Measurements from ENCODE around the gene THSD7B.
"Not testable (repeated sequence)": the region's sequence is repeated elsewhere in the genome, so short reads cannot be mapped to it uniquely, and the experiment has no call there.

THSD7B gene

DNA sequence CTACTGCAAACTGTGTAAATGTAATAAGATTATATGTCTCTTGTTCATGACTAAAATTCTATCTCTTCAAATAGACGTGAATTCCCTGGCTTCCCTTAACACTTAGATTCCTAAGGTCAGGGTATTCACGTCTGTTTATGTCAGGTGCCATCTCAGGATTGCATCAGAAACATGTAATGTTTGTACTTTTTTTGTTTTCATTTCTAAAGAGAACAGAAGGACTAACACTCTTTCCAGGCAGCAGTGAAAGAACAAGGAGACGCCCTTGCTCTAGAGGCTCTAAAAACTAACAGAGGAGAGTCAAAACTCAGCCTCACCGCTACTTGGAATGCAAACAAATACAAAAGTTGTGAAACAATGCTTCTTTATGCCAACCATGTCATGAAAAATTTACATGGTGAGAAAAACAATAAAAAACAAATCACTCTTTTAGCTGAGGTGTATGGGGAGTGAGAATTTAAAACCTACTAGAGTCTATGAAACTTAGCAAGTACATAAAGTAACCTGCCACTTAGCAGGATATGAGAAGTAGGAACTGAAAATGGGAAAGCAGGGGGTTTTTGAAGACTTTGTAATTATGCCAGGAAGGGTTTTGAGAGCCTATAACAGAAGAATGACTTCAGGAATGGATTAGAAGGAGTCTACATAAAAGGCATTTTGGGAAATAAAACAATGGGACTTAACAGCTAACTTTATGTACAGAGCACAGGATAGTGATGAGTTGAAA is 522.7 kb downstream of the THSD7B start:
- no peak for DNase-seq

DNA sequence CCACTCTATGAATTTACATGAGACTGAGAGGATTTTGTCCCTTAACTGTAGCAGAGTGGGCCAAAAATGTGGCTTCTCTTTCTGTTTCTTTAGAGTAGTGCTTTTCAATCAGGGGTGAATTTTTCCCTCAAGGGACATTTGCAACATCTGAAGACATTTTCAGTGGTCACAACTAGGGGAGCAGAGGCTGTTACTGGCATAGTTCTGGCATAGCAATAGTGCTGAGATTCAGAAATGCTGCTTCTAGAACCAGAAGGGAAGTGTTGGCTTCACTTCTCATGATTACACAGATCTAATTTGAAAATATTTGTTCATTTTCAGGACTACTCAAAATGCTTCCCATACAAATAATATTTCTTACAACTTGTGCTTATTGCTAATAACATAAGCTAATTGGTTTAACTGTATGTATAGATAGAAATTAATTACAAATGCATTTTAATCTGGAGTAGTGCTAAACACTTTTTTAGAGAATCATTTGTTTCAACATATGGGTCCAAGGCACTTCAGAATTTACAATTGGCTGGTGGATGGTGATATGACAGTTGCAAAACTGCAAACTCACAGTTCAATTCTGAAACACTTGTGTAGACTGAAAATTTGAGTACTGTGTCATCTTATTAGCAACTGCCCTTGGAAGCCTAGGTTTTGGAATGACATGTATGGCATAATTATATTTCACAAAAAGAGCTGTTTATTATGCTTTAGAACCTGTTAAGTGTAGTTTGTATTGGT is 526.7 kb downstream of the THSD7B start:
- DNase-seq: no peak

DNA sequence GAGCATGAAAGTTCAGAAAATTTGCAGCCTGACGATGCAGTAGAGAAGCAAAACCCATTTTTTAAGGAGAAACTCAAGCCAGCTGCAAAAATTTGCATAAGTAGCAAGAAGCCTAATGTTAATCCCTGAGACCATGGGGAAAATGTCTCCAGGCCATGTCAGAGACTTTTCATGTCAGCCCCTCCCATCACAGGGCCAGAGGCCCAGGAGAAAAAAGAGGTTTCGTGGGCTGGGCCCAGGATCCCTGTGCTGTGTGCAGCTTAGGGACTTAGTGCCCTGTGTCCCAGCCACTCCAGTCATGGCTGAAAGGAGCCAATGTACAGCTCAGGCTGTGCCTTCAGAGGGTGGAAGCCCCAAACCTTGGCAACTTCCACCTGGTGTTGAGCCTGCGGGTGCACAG is 533.0 kb downstream of the THSD7B start:
- DNase-seq: no peak

DNA sequence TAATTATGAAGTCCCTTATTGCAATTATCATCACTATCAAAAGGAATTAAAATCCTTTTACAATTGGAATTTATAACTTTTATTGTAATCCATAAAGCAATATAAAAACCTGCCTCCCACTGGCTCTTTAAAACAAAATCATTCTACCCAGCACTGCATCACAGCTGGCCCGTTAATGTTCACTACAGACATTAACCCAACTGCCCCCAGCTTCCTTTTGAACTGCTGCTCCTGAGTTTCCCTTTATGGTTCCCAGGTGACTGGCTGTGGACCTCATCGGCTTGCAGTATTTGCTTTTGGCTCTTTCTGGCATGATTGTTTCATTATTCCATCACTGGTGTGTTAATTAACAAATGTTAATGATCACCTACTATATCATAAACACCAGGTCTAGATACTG is 535.6 kb downstream of the THSD7B start:
- no peak for DNase-seq

DNA sequence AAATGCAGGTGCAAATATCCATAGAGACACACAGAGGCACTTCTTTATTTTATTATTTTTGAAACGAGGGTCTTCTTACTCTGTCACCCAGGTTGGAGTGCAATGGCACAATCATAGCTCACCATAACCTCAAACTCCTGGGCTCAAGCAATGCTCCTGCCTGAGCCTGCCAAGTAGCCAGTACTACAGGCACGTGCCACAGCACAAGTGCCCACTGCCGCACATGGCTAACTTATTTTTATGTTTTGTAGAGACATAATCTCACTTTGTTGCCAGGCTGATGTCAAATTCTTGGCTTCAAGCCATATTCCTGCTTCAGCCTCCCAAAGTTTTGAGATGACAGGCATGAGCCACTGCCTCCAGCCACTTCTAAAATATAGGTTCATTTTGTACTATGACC is 537.6 kb downstream of the THSD7B start:
- DNase-seq: no peak

DNA sequence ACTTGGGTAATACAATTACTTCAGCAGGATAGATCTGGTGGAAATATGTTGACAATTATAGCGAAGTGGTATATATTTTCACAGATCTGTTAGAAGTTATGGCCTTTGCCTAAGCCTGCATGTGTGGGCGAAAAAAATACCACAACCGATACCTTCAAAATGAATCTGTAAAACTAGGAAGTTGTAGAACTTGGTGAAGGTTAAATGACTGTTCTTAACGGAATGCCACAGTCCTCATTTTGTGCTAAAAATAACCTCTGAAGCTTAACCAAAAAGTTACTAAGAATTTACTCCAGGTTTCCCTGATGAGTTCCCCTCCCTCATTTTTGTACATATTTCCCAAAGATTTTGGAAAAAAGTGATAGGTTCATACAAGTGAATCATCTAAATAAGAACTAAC is 550.7 kb downstream of the THSD7B start:
- DNase-seq: no peak

DNA sequence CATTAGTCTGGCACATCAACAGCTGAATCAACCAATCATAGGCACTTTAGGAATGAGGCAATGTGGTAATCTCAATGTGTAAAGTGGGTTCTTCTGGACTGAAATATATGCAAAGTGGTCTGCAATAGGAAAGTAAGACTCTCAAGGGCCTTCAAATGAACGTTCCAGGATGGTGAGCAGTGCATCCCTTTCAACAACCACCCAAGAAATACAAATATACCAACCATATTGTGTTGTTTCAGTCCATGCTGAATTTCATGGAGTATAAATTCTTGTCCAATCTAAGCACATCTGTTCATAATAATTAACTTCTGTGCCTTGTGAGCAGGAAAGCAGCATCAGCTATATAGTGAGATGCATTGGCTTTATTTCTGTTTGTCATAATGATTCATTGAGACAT is 556.2 kb downstream of the THSD7B start:
- no peak for DNase-seq

DNA sequence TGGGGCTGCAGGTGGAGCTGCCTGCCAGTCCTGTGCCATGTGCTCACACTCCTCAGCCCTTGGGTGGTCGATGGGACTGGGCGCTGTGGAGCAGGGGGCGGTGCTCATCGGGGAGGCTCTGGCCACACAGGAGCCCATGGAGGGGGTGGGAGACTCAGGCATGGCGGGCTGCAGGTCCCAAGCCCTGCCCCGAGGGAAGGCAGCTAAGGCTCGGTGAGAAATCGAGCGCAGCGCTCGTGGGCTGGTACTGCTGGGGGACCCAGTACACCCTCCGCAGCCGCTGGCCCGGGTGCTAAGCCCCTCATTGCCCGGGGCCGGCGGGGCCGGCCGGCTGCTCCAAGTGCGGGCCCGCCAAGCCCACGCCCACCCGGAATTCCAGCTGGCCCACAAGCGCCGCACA is 566.2 kb downstream of the THSD7B start:
- not testable (repeated sequence) for DNase-seq

DNA sequence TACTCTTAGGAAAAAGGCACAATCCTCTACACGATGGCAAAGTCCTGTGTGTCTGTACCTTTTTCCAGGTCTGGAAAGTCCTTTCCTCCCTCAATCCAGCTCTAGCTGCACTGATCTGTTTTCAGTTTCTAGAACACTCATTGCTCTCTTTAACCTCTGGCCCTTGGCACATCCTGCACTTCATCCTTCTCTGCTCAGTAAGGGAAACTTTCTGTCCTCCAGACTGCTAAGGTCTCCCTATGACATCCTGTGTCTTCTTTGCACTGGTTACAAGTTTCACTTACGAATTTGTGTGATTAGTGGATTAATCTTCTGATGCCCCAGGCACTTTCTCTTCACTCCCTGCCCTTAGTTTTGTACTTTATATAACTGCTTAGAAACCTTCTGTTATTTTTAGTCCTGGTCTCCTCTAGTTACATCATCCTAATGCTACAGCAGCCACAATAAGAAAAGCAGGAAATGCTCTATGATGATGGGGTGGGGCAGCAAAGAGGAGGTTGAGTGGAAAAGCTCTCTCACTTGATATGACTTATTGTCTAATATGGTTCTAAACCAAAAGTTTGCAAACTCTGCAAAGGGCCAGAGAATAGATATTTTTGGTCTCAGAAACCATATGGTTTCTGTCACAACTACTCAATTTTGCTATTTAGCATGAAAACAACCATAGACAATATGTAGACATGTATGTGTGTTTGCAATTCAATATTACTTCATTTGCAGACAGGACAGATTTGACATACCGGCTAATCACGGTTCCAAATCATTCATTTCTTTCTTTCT is 568.2 kb downstream of the THSD7B start:
- no peak for DNase-seq

DNA sequence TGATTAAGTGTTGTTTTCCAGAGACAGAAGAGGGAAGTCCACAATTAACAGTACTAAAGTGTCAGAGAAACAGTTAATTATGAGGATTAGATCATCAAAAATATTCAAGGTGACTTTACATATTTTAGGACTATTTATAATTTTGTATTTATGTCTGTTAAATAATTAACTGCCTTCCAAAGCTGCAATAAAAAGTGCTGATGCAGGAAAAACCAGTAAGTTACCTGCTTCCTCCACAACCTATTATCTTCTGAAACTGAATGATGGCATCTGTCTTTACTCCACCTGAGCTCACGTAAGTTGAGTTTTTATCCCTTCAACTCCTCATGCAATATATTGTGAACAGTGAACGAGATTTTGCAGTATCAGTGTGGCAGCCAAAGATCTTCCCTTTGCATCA is 570.7 kb downstream of the THSD7B start:
- no peak for DNase-seq

DNA sequence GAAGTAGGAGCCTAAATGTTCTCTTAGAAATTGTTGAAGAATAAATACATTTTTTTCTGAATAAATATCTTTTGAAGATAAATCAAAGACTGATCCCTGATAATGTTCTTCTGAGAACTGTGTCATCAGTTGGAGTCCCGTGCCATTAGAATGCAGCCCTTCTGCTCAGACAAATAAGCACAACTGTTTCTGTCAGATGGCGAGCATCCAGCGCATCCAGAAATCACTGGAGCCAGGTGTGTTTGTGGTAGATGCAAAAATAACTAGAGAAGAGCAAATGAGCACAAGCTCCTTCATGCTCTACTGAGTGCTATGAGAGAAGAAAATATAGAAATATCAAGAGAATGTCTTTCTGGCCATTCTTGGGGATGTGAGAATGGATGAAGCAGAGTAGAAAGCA is 573.7 kb downstream of the THSD7B start:
- no peak for DNase-seq

DNA sequence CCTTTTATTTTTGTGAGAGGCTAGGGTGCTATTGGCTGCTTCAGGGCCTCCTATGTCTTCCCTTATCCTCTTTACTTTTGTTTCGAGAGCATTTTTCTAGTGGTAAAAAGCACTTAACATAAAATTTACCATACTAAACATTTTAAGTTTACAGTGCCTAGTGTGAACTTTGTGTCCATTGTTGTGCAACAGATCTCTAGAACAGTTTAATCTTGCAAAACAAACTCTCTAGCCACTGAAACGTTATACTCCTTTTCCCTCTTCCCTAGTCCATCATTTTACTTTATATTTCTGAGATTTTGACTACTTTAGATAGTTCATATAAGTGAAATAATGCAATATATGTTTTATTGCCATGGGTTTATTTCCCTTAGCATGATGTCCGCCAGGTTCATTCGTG is 580.6 kb downstream of the THSD7B start:
- no peak for DNase-seq

DNA sequence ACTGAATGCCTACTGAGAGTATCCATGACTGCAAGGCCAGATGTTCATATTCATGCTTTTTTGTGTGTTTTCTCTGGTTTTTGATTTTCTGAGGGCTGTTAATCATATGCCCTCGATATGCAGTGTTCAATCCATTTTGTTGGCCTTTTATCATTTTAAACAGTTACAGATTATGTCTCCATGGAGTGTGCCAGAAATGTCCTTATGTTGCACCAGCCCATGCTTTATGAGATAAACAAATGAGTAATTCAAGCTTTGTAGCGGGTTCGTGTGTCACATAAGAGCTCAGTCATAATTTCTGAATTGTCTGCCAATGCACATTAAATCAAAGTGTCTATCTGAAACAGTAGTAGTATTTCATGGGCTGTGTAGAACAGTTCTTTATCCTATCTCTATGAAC is 583.0 kb downstream of the THSD7B start:
- no peak for DNase-seq

DNA sequence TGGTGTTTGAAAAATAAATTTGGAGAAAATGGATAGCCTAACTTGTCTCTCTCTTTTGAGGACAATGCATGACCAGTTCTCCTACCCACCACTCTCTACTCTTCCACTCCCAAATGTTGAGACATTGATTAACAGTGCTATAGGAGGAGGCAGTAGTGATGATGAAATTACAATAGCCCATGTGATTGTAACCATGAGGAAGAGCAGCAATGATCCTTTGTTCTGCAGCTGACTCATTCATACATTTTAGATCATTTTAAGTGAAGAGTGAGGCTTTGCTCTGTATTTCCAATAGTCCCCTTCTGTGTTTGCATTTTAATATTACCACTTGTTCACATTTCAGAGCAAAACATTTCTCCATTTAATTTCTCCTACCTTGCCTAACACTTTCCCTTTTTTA is 592.3 kb downstream of the THSD7B start:
- DNase-seq: no peak

DNA sequence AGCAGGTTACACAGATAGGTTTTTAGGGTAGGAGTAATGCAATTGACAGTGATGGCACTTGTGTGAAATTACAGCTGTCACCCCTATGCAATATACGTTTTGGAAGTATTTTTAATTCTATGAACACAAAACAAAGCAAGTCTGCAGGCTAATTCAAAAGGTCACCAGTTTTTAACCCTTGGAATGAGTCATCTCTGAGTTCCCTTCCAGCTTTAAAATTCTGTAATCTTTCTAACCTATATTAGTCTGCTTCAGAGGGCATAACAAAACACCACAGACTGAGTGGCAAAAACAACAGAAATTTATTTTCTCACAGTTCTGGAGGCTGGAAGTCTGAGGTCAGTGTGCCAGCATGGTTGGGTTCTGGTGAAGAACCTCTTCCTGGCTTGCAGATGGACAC is 602.0 kb downstream of the THSD7B start:
- DNase-seq: no peak

DNA sequence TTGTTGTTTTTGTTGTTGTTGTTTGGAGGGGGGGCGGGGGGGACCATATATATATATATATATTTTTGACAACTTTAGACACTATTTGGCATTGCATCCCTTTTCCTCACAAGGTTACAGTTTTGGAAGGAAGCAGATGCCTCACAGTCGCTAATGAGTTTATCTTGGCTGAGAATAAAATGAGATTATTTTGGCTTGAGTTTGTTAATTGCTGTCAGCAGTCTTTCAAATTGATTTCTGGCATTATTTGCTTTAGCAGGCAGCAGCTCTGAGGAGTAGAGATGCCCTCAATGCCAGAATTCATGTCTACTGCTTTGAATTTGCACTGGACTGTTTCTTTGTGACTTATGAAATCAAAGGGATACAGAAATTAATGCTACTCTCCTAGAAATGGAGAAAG is 603.8 kb downstream of the THSD7B start:
- DNase-seq: no peak

DNA sequence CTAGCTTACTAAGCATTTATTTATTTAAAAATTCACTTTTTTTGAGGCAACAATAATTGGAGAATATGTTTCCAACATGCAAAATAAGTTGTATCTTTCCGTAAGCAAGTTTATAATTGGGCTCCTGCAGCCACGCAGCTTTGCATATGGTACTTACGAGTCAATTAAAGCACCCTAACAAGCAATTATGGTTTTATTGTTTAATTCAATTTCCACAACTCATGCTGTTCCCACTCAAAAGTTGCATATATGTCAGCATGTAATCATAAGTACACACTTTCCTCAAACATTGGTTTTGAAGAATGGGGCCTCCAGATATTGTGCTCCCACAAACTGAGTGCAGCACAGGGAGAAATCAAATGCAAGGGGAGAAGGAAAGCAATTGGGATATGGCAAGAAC is 613.8 kb downstream of the THSD7B start:
- DNase-seq: no peak

DNA sequence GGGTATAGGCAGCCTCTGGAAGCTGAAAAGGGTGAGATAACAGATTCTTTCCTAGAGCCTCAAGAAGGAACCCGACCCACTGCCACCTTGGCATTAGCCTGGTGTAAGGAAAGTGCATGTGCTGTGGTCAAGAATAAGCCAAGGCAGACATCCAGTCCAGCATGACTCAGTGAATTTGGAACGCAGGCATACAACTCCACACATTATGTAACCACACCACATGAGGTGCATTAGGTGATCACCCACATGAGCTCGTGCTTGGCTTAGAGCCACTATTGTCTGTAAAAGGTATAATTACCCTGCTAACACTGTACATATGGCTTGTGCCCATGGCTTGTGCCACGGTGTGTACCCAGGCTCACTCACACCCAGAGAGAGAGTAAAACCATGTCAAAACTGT is 615.3 kb downstream of the THSD7B start:
- no peak for DNase-seq

DNA sequence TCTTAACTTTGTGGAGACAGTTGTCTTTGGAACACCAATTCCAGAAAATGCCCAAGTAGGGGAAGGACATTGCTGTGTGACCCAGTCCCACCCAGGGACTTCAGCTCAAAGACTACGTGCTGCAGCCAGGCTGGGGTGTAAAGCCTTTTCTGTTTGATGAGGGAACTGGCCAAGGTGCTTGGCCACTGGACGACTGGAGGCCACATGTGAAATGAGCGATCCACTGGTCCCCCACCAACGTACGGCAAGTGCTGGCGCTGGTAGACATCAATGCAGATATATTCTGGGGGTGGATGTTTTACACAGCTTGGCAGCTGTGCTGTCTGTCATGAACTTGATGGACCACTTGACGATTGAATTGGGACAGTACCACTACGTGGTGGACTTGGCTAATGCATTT is 616.4 kb downstream of the THSD7B start:
- no peak for DNase-seq

DNA sequence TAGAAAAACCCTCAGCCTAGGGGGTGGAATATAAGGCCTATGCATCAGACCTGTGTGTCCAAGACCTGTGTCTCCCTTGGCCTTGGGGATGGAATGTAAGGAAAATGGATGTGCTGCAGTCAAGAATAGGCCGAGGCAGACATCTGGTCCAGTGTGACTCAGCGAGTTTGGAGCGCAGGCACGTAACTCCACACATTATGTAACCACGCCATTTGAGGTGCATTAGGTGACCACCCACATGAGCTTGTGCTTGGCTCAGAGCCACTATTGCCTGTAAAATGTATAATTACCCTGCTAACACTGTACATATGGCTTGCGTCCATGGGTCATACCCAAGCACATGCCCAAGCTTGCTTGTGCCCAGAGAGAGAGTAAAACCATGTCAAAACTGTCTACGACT is 618.0 kb downstream of the THSD7B start:
- DNase-seq: no peak

DNA sequence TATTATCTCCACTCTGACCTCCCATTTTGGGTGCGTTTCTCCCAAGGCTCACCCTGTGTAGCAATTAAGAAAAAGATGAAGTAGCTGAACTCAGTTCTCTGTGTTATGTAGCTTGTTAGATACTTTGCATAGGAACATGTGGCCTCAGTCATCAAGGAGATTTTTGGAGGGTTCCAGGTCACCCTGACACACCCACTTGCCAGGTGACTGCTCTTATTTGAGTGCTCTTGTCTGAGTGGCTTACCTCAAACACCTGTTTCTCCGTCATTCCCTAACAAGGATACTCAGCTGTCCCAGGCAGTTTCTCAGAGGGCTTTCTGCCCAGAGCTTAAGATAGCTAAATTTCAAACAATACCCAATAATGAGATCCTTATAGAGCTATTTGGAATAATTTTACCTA is 621.7 kb downstream of the THSD7B start:
- DNase-seq: no peak

DNA sequence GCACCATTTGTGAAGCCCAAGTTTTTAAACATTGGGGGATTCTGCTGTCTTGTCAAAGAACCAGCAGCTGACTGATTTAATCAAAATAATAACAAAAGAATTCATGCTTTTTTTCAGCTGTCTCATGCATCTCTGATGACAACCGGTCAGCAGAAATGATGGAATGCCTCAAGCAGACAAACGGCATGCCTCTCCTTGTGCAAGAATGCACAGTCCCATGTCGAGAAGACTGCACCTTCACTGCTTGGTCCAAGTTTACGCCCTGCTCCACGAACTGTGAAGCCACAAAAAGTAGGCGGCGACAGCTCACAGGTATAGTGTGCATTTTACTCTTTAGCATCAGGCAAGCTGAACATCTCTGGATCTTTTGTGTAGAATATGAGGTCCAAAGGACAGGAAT is 640.2 kb downstream of the THSD7B start:
- no peak for DNase-seq

DNA sequence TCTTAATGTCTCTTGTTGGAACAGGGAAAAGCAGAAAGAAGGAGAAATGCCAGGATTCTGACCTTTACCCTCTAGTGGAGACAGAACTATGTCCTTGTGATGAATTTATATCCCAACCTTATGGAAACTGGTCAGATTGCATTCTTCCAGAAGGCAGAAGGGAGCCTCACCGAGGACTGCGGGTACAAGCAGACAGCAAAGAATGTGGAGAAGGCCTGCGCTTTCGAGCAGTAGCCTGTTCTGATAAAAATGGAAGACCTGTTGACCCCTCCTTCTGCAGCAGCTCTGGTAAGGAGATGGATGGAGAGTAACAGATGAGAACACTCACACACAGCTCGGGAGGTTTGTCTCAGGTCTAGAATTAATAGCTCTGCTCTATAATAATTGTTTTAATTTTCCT is 646.2 kb downstream of the THSD7B start:
- no peak for DNase-seq

DNA sequence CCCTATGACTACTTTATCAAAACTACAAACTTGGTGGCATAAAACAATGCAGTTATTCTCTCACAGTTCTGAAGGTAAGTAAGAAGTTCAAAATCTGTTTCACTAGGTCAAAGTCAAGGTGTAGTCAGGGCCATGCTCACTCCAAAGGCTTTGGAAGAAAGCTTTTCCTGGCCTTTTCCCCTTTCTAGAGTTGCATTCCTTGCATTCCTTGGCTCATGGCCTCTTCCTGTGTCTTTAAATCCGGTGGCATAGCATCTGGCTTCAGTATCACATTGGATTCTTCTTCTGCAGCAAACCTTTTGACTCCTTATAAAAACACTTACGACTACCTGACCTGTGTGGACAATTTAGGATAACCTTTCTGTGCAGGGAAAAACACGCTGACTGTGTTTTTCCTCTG is 655.4 kb downstream of the THSD7B start:
- no peak for DNase-seq
